Neural cell (in vitro differentiated cells): Measurements from ENCODE around the gene EEF1AKMT3.
A peak's percentile ranks its signal among the peaks of the same experiment; 100 is the strongest.

Experiments used
- EP300 ChIP-seq: fragments of 450-650 bp; conservative IDR thresholded peaks from 2 replicates; pipeline ENCODE4 v1.6.1; 2014; ENCODE audit warnings: antibody characterized with exemption, mild to moderate bottlenecking, moderate library complexity; ENCODE audit not compliant: poor library complexity, severe bottlenecking
- EZH2 ChIP-seq: fragments of 200-600, 300-800 bp; shearing (Covaris generic), sonication (generic); IDR thresholded peaks from 2 replicates; pipeline ENCODE4 v1.6.1; 2014; ENCODE audit warnings: antibody characterized with exemption, low read length, borderline replicate concordance, mild to moderate bottlenecking; ENCODE audit not compliant: insufficient read depth, poor library complexity, severe bottlenecking
- POLR2AphosphoS5 ChIP-seq: IDR thresholded peaks from 2 replicates; pipeline ENCODE4 v1.6.1; 2012
- RAD21 ChIP-seq: fragments of 450-650 bp; conservative IDR thresholded peaks from 2 replicates; pipeline ENCODE4 v1.6.1; 2014; ENCODE audit warnings: antibody characterized with exemption, mild to moderate bottlenecking, moderate library complexity
- TF ChIP-seq, protein P1 (sequence below): fragments of 450-650 bp; IDR thresholded peaks from 2 replicates; pipeline ENCODE4 v1.5.1; 2014; ENCODE audit warnings: antibody characterized with exemption, mild to moderate bottlenecking, moderate library complexity; ENCODE audit not compliant: poor library complexity, severe bottlenecking

DNA sequence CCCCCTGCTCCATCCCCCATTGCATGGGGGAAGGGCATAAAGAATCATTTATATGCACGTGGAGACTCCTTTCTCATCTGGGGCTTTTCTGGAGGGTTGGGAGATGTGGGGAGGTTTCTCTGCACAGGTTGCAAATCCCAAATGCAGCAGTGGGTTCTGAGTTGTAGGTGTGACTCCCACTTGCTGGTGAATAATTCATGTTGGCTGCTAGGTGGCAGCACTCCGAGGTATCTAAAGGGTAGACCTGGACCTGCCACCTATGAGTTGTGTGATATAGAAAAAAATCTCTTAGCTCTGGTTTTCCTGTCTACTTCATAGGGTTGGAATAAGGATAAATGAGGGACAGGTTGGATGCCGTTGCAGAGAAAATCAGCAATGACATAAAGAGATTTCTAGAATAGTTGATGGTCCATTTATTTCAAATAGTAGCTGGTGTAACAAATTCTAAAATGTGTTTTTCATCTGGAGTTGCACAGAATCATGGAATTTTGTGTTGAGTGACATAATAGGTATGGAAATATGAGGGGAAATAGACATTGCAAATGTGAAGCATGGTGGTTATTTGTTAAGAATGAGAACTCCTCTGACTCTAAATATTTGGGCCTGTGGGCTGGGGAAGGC lies 12.9 kb upstream of the EEF1AKMT3 start:
- TF ChIP-seq POLR2AphosphoS5 (no peak), EP300 (no peak), EZH2 (no peak), RAD21 (peak; percentile 35)
- TF ChIP-seq, protein P1, sequence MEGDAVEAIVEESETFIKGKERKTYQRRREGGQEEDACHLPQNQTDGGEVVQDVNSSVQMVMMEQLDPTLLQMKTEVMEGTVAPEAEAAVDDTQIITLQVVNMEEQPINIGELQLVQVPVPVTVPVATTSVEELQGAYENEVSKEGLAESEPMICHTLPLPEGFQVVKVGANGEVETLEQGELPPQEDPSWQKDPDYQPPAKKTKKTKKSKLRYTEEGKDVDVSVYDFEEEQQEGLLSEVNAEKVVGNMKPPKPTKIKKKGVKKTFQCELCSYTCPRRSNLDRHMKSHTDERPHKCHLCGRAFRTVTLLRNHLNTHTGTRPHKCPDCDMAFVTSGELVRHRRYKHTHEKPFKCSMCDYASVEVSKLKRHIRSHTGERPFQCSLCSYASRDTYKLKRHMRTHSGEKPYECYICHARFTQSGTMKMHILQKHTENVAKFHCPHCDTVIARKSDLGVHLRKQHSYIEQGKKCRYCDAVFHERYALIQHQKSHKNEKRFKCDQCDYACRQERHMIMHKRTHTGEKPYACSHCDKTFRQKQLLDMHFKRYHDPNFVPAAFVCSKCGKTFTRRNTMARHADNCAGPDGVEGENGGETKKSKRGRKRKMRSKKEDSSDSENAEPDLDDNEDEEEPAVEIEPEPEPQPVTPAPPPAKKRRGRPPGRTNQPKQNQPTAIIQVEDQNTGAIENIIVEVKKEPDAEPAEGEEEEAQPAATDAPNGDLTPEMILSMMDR, result peak; percentile 72
